ENCODE results near the gene ZNF853.

- TF ChIP-seq POLR2A (IDR thresholded peaks at IDR 0.05), result no peak
- TF ChIP-seq, protein P1, sequence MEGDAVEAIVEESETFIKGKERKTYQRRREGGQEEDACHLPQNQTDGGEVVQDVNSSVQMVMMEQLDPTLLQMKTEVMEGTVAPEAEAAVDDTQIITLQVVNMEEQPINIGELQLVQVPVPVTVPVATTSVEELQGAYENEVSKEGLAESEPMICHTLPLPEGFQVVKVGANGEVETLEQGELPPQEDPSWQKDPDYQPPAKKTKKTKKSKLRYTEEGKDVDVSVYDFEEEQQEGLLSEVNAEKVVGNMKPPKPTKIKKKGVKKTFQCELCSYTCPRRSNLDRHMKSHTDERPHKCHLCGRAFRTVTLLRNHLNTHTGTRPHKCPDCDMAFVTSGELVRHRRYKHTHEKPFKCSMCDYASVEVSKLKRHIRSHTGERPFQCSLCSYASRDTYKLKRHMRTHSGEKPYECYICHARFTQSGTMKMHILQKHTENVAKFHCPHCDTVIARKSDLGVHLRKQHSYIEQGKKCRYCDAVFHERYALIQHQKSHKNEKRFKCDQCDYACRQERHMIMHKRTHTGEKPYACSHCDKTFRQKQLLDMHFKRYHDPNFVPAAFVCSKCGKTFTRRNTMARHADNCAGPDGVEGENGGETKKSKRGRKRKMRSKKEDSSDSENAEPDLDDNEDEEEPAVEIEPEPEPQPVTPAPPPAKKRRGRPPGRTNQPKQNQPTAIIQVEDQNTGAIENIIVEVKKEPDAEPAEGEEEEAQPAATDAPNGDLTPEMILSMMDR (IDR thresholded peaks at IDR 0.05), result no peak
- TF ChIP-seq POLR2AphosphoS5 (IDR thresholded peaks at IDR 0.05), result no peak
Measured at GRCh38 chr7:6618621-6619020, 3.2 kb downstream of the ZNF853 start.

Data from suprapubic skin (tissue), 4 donors.